Stimulated activated CD8-positive, alpha-beta memory T cell treated with anti-CD3 and anti-CD28 coated beads, Interleukin-4, amount 100 ng/mL, for 4 hours (primary cell): ENCODE results near the gene APRT.

Source experiments
- DNase-seq, 2 donors: peaks; one replicate each; pipeline ENCODE4 v3.0.0-alpha.2; 2020; ENCODE audit warnings: low read depth in 2 of 2, low spot score in 1 of 2

Gene APRT

GRCh38 chr16:88809068-88809675 lies 2.6 kb downstream of the APRT start:
- no peak for DNase-seq

GRCh38 chr16:88807626-88808453 lies 3.9 kb downstream of the APRT start:
- no peak for DNase-seq

GRCh38 chr16:88807142-88807625 lies 4.5 kb downstream of the APRT start:
- DNase-seq, result no peak

- no peak for DNase-seq
Measured at GRCh38 chr16:88806491-88807111, 5.1 kb downstream of the APRT start.

GRCh38 chr16:88805887-88806393 lies 5.8 kb downstream of the APRT start:
- DNase-seq, result no peak

- DNase-seq, result no peak
Measured at GRCh38 chr16:88805340-88805715, 6.4 kb downstream of the APRT start.

- DNase-seq, result no peak
Measured at GRCh38 chr16:88804552-88805339, 7.0 kb downstream of the APRT start.

- DNase-seq, result no peak
Measured at GRCh38 chr16:88804173-88804551, 7.6 kb downstream of the APRT start.

- peak; percentile 56 to 67 for DNase-seq
Measured at GRCh38 chr16:88803264-88803987, 8.3 kb downstream of the APRT start, which contains the start of gene CDT1. Gene CDT1 (plus strand): TSS chr16:88803789. CDS start chr16:88803832, 43 bp downstream.

- no peak for DNase-seq
Measured at GRCh38 chr16:88800277-88800592, 11.5 kb downstream of the APRT start.

- no peak for DNase-seq
Measured at GRCh38 chr16:88799569-88800276, 12.0 kb downstream of the APRT start.

- DNase-seq, result no peak
Measured at GRCh38 chr16:88798772-88799455, 12.8 kb downstream of the APRT start.

GRCh38 chr16:88798073-88798472 lies 13.7 kb downstream of the APRT start:
- no peak for DNase-seq

- DNase-seq, result no peak
Measured at GRCh38 chr16:88796278-88796677, 15.4 kb downstream of the APRT start.

GRCh38 chr16:88793251-88793954 lies 18.3 kb downstream of the APRT start:
- no peak for DNase-seq

- DNase-seq, result no peak
Measured at GRCh38 chr16:88792668-88793250, 19.0 kb downstream of the APRT start.

GRCh38 chr16:88792078-88792550 lies 19.6 kb downstream of the APRT start:
- no peak for DNase-seq
